Peyer's patch (tissue), 4 donors: ENCODE data around the gene DDX53.

ENCODE experiments used
- POLR2A ChIP-seq, 2 donors: fragments of 450-650 bp; IDR thresholded peaks; one replicate each; pipeline ENCODE4 v1.5.1; 2017; ENCODE audit warnings: antibody characterized with exemption in 2 of 2, mild to moderate bottlenecking in 2 of 2, moderate library complexity in 2 of 2
- TF ChIP-seq, protein P1 (sequence below), 6 experiments: fragments of 450-650 bp in 4 of 6; fragments of 200-600 bp in 2 of 6; sonication (generic) in 1 of 6; IDR thresholded peaks; one replicate each; pipeline ENCODE4 v1.5.1; 2017 to 2019; ENCODE audit warnings: antibody characterized with exemption in 6 of 6, mild to moderate bottlenecking in 3 of 6, moderate library complexity in 1 of 6

DNA sequence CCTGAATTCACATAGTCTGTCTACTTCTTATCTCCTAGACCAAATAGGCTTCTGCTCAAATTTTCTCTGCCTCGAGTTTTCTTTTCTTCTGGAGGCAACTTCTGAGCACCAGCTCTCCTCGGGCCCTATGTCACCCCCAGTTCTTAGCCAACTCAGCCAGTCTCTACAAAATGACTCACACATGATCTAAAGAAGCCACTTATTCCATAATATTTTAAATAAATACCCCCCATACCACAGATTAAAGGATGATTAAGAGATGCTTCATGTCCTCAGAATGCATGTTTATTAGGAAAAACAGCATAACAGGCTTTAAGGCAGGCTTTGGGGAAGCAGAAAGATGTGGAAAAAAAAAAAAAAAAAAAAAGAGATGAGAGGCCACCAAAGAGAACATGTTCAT is 36.6 kb upstream of the DDX53 start:
- TF ChIP-seq, protein P1, sequence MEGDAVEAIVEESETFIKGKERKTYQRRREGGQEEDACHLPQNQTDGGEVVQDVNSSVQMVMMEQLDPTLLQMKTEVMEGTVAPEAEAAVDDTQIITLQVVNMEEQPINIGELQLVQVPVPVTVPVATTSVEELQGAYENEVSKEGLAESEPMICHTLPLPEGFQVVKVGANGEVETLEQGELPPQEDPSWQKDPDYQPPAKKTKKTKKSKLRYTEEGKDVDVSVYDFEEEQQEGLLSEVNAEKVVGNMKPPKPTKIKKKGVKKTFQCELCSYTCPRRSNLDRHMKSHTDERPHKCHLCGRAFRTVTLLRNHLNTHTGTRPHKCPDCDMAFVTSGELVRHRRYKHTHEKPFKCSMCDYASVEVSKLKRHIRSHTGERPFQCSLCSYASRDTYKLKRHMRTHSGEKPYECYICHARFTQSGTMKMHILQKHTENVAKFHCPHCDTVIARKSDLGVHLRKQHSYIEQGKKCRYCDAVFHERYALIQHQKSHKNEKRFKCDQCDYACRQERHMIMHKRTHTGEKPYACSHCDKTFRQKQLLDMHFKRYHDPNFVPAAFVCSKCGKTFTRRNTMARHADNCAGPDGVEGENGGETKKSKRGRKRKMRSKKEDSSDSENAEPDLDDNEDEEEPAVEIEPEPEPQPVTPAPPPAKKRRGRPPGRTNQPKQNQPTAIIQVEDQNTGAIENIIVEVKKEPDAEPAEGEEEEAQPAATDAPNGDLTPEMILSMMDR (IDR thresholded peaks at IDR 0.05): no peak
- TF ChIP-seq POLR2A (IDR thresholded peaks at IDR 0.05): no peak
